Sigmoid colon (tissue), 4 donors: ENCODE results near the gene PTCD2.

Source experiments
- EP300 ChIP-seq, 4 donors: sonication (generic); formaldehyde crosslinking; IDR thresholded peaks; one replicate each; pipeline ENCODE4 v1.6.1; 2017; ENCODE audit warnings: antibody characterized with exemption in 4 of 4
- POLR2A ChIP-seq, 2 donors: fragments of 450-650 bp; IDR thresholded peaks; one replicate each; pipeline ENCODE4 v1.6.1; 2016; ENCODE audit warnings: antibody characterized with exemption in 2 of 2, mild to moderate bottlenecking in 2 of 2, moderate library complexity in 2 of 2
- TF ChIP-seq, protein P1 (sequence below), 4 experiments: fragments of 450-650 bp in 3 of 4; fragments of 200-600 bp in 1 of 4; IDR thresholded peaks; one replicate each; pipeline ENCODE4 v1.5.1; 2016 to 2019; ENCODE audit warnings: antibody characterized with exemption in 4 of 4, mild to moderate bottlenecking in 3 of 4, moderate library complexity in 2 of 4

GRCh38 chr5:72417333-72418062, 97.3 kb downstream of the PTCD2 start:
- TF ChIP-seq, protein P1, sequence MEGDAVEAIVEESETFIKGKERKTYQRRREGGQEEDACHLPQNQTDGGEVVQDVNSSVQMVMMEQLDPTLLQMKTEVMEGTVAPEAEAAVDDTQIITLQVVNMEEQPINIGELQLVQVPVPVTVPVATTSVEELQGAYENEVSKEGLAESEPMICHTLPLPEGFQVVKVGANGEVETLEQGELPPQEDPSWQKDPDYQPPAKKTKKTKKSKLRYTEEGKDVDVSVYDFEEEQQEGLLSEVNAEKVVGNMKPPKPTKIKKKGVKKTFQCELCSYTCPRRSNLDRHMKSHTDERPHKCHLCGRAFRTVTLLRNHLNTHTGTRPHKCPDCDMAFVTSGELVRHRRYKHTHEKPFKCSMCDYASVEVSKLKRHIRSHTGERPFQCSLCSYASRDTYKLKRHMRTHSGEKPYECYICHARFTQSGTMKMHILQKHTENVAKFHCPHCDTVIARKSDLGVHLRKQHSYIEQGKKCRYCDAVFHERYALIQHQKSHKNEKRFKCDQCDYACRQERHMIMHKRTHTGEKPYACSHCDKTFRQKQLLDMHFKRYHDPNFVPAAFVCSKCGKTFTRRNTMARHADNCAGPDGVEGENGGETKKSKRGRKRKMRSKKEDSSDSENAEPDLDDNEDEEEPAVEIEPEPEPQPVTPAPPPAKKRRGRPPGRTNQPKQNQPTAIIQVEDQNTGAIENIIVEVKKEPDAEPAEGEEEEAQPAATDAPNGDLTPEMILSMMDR (IDR thresholded peaks at IDR 0.05) = no peak
- no peak for TF ChIP-seq POLR2A (IDR thresholded peaks at IDR 0.05)
- no peak for TF ChIP-seq EP300 (IDR thresholded peaks at IDR 0.05)
